Superior temporal gyrus (tissue), 1 donor: Measurements from ENCODE around the gene P2RY4.
"Not testable (repeated sequence)": the region's sequence is repeated elsewhere in the genome, so short reads cannot be mapped to it uniquely, and the experiment has no call there.

Source experiments
- DNase-seq: peaks from one replicate; pipeline ENCODE4 v3.0.0-alpha.2; 2016; ENCODE audit errors: extremely low spot score

Gene P2RY4

DNA sequence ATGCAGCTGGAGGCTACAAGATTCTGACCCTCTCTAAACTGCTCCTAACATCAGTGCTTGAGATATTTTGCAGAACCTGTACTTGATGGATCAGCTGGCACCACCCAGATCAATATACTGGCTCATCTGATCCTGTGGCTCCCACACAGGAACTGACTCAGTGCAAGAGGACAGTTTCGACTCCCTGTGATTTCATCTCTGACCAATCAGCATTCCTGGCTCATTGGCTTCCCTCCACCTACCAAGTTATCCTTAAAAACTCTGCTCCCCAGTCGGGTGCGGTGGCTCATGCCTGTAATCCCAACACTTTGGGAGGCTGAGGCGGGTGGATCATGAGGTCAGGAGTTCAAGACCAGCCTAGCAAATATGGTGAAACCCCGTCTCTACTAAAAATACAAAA, 16.4 kb downstream of the P2RY4 start:
- not testable (repeated sequence) for DNase-seq

DNA sequence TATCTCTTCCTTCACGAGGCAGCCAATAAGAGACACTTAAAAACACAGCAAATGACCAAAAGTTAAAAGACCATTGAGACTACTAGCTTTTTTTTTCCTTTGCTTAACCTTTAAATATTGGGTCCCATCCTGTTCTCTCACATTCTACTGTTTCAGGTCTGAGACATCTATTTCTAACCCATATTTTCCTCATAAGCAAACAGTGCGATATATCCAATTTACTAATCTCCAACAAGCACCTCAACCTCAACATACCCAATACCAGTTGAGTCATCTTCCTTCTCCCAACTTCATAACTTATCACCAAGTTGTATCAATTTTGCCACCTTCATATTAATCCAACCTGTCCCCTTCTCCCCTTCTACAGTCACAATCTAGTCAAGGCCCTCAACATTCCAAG, 18.5 kb downstream of the P2RY4 start:
- no peak for DNase-seq

DNA sequence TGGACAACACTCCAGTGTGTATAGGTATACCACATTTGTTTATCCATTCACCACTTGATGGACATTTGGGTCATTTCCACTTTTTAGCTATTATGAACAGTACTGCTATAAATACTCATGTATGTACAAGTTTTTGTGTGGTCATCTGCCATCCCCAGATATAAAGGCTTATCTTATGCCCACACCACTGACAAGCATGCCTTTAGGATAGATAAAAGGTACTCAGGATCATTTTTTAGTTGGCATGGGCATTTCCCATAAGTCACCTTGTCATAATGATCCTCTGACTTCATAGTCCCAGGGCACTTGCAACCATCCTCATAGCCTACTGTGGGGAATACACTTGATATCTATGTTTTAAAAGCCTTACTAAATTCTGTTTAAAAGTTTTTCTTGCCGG, 19.3 kb downstream of the P2RY4 start:
- DNase-seq = no peak

DNA sequence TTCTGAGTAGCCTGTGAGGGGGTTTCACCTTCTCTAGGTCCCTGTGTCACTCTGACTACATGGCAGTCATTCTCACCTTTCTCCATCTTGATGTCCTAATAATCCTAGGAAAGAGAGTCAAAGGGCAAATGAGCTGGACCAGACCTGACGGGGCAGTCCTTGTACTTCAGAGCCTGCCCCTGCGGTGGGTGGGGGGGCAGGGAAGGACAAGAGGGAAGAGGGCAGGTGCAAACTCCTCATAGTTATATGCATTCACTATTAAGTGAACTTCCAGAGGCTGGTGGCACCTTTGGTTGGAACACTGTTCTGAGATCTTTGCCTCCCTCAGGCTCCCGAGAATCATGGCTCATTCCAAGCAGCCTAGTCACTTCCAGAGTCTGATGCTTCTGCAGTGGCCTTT, 25.6 kb downstream of the P2RY4 start, which contains the start of gene AWAT1:
Gene AWAT1 (plus strand): TSS at position 301 of the 400 bp plus-strand sequence. CDS start 41 bp downstream, at position 342.
- DNase-seq = no peak

DNA sequence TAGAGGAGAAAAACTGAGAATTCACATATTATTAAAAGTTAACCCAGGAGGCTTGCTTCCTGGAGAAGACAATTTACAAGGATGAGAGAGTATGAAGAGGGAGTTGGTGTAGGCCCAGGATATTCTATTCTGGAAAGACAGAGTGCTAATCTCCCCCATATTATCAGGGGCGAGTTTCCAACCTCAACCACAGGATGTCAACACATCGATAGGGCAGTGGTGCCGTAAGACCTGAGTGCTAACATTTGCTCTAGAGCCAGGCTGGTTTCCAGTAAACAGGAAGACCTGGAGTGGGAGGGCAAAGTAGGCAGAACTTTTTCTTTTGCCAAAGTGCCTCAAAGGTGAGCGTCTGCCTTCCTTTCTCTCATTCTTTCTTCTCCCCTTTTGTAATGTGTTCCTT, 28.3 kb downstream of the P2RY4 start:
- DNase-seq = no peak

- DNase-seq = no peak
These were observed 33.3 kb downstream of the P2RY4 start for GRCh38 chrX:70226687-70227086.

- no peak for DNase-seq
These were observed 34.0 kb downstream of the P2RY4 start for GRCh38 chrX:70226048-70226447.

DNA sequence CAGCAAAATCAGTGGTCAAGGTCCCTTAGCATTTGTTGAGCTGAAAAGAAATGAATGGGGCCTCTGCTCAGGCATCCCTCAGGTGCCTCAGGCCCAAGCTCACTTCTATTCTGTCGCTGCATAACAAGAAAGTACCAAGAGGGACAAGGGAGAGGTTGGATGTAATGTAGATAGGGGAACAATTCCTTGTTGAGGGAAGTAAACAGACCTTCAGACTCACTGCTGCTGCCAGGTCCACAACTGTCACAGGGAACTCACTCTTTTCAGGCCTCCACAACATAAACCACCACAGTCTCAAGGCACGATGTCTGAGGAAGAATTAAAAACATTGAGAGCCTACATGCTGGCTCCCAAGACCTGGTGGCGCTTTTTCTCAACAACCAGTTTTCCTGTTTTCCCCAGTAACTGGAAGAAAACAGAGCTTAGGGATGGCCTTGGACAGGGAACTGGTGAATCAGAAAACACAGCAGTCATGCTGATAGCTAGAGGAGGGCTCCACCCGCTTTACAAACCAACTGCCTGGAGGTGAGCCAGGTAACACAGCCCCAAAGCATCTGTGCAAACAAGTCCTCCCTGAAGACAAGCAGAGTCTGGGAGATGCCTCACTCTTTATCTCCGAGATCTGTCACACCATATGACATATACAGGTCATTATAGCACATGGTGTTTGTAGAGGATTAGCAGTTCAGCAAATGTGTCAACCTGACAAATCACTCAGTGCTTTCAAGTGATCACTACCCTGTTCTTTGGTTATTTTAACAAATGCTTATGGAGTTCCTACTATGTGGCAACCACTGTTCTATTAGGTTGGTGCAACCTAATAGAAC, 39.9 kb downstream of the P2RY4 start:
- no peak for DNase-seq

GRCh38 chrX:70209570-70209969, 50.4 kb downstream of the P2RY4 start:
- not testable (repeated sequence) for DNase-seq

- no peak for DNase-seq
These were observed 51.5 kb downstream of the P2RY4 start for GRCh38 chrX:70208479-70208878.
